ENCODE results near the gene SESN2. TPM values are rescaled to one million over a fixed set of nuclear protein-coding genes. Genes with fewer than 3 reads are reported as not detected.

The SESN2 gene
- total and polyA plus RNA-seq, 5 donors from 2014 or later: 5.0 to 13.9 (median 8.1) TPM

DNA sequence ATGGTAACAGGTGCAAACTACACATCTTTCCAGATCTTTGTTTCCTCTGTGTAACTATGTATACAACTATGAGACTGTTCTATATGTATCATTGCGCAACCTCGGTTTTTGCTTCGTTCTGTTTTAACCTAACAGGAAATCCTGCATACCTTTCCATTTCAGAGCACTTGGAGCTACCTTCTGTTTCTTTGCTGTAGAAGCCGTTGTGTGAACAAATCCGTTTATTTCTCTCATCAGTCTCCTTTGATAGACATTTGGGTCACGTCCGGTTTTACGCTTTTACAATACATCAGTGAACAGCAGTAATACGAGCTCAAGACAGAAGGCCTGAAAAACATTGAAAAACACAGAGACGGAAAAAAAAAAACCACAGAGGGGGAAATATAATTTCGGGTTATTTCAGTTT is 12.9 kb upstream of the SESN2 start:
- peaks cover 25 to 64% (median 40%) of the 10 kb centered on the region in 4 donors for H3K4me1 Mint-ChIP-seq
- H3K27me3 ChIP-seq (ENCODE audit: control insufficient read depth, insufficient read depth, low read length): no peaks in the 10 kb centered on the region
- no peaks in the 10 kb centered on the region for H3K36me3 ChIP-seq (ENCODE audit: control insufficient read depth, insufficient read depth, low read length)
- H3K4me3 Mint-ChIP-seq: peak overlapping the region; percentile 87 to 96 (median 90)
- H3K4me3 ChIP-seq (ENCODE audit: low read depth, low read length): peak overlapping the region; percentile 96
- peak overlapping the region; percentile 98 for H3K27ac ChIP-seq (ENCODE audit: insufficient read depth, low read length, poor library complexity, severe bottlenecking)
- no peaks in the 10 kb centered on the region for H3K9me3 Mint-ChIP-seq
- ATAC-seq (ENCODE audit: low read depth in 2 of 2): peak; percentile 24 to 32
- H3K9me3 ChIP-seq (ENCODE audit: control insufficient read depth in 2 of 2, low read length in 2 of 2): no peaks in the 10 kb centered on the region
- H3K27me3 Mint-ChIP-seq: no peaks in the 10 kb centered on the region
- peak; percentile 40 to 88 (median 86) for DNase-seq
- peaks cover 60% of the 10 kb centered on the region for H3K4me1 ChIP-seq (ENCODE audit: control insufficient read depth, insufficient read depth, low read length, poor library complexity, severe bottlenecking)
- H3K36me3 Mint-ChIP-seq: peaks cover 3% of the 10 kb centered on the region
- peak overlapping the region; percentile 91 to 97 (median 94) for H3K27ac Mint-ChIP-seq

- H3K27ac ChIP-seq (ENCODE audit: insufficient read depth, low read length, poor library complexity, severe bottlenecking): peak overlapping the region; percentile 98
- H3K27me3 ChIP-seq (ENCODE audit: control insufficient read depth, insufficient read depth, low read length): no peaks in the 10 kb centered on the region
- peaks cover 60% of the 10 kb centered on the region for H3K4me1 ChIP-seq (ENCODE audit: control insufficient read depth, insufficient read depth, low read length, poor library complexity, severe bottlenecking)
- ATAC-seq (ENCODE audit: low read depth in 2 of 2) (no peak), DNase-seq (peak in 1 of 3 donors; percentile 52)
- Mint-ChIP-seq H3K27me3 (no peaks in the 10 kb centered on the region), H3K27ac (peak overlapping the region; percentile 91 to 97 (median 94)), H3K4me3 (peak overlapping the region; percentile 87 to 96 (median 90)), H3K36me3 (peaks cover 3% of the 10 kb centered on the region), H3K9me3 (no peaks in the 10 kb centered on the region), H3K4me1 (peaks cover 25 to 60% (median 40%) of the 10 kb centered on the region in 4 donors)
- H3K9me3 ChIP-seq (ENCODE audit: control insufficient read depth in 2 of 2, low read length in 2 of 2): no peaks in the 10 kb centered on the region
- no peaks in the 10 kb centered on the region for H3K36me3 ChIP-seq (ENCODE audit: control insufficient read depth, insufficient read depth, low read length)
- peak overlapping the region; percentile 86 for H3K4me3 ChIP-seq (ENCODE audit: low read depth, low read length)
Observed at GRCh38 chr1:28247612-28248272, 11.6 kb upstream of the SESN2 start.

DNA sequence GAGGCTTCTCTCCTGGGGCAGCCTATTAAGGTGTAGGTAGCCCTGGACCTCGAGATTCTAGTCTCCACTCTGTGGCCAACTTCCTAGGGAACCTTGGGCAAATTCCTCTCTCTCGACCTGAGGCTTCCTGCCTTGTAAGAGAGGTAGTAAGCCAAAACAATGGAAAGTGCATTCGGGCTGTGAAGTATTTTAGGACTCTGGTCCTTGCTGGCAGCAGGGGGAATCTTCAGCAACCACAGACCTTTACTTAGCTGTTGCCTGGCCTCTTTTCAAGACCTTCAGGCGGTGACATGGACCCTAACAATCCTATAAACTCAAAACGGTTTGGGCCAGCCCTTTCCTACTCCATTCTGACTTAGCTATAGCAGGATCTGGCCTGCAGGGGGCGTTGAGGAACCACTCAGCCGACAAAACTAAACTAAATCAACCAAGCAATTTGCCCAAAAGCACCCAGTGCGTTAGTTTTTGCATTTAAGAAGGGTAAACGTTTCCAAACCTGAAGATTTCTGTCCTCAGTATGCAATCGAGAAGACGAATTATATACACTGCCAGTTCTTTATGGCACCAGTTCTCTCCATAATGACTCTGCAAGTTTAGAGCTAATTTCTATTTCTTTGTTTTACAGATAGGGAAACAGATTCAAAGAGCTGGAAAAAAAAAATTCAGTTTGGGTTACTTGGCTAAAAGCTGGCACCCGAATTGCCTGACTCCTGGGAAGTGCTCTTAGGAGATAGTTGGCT is 10.9 kb upstream of the SESN2 start:
- Mint-ChIP-seq H3K4me1 (peaks cover 25 to 53% (median 39%) of the 10 kb centered on the region in 4 donors), H3K27ac (peak overlapping the region; percentile 91 to 97 (median 94)), H3K36me3 (peaks cover 3% of the 10 kb centered on the region), H3K4me3 (peak overlapping the region; percentile 87 to 96 (median 90)), H3K9me3 (no peaks in the 10 kb centered on the region), H3K27me3 (peaks cover 4% of the 10 kb centered on the region)
- Histone ChIP-seq H3K4me1 (ENCODE audit: control insufficient read depth, insufficient read depth, low read length, poor library complexity, severe bottlenecking) (peaks cover 53% of the 10 kb centered on the region), H3K27ac (ENCODE audit: insufficient read depth, low read length, poor library complexity, severe bottlenecking) (peak overlapping the region; percentile 98), H3K4me3 (ENCODE audit: low read depth, low read length) (peak overlapping the region; percentile 86), H3K36me3 (ENCODE audit: control insufficient read depth, insufficient read depth, low read length) (no peaks in the 10 kb centered on the region), H3K27me3 (ENCODE audit: control insufficient read depth, insufficient read depth, low read length) (no peaks in the 10 kb centered on the region), H3K9me3 (ENCODE audit: control insufficient read depth in 2 of 2, low read length in 2 of 2) (no peaks in the 10 kb centered on the region)
- DNase-seq: peak; percentile 68 to 89 (median 84)
- peak; percentile 11 to 16 for ATAC-seq (ENCODE audit: low read depth in 2 of 2)

- Histone ChIP-seq H3K4me3 (ENCODE audit: low read depth, low read length) (peak overlapping the region; percentile 86), H3K9me3 (ENCODE audit: control insufficient read depth in 2 of 2, low read length in 2 of 2) (no peaks in the 10 kb centered on the region), H3K27me3 (ENCODE audit: control insufficient read depth, insufficient read depth, low read length) (no peaks in the 10 kb centered on the region), H3K27ac (ENCODE audit: insufficient read depth, low read length, poor library complexity, severe bottlenecking) (peak overlapping the region; percentile 98), H3K4me1 (ENCODE audit: control insufficient read depth, insufficient read depth, low read length, poor library complexity, severe bottlenecking) (peaks cover 45% of the 10 kb centered on the region), H3K36me3 (ENCODE audit: control insufficient read depth, insufficient read depth, low read length) (no peaks in the 10 kb centered on the region)
- Mint-ChIP-seq H3K4me1 (peaks cover 20 to 45% (median 33%) of the 10 kb centered on the region in 4 donors), H3K4me3 (peak overlapping the region; percentile 87 to 96 (median 90)), H3K27ac (peak overlapping the region; percentile 21 to 97 (median 91)), H3K27me3 (peaks cover 4% of the 10 kb centered on the region), H3K36me3 (no peaks in the 10 kb centered on the region), H3K9me3 (no peaks in the 10 kb centered on the region)
- peak in 1 of 3 donors; percentile 48 for DNase-seq
- ATAC-seq (ENCODE audit: low read depth in 2 of 2): no peak
Observed at GRCh38 chr1:28249013-28249865, 10.1 kb upstream of the SESN2 start.

GRCh38 chr1:28249866-28250295 is 9.4 kb upstream of the SESN2 start:
- ATAC-seq (ENCODE audit: low read depth in 2 of 2): no peak
- no peak for DNase-seq
- Histone ChIP-seq H3K9me3 (ENCODE audit: control insufficient read depth in 2 of 2, low read length in 2 of 2) (no peaks in the 10 kb centered on the region), H3K4me1 (ENCODE audit: control insufficient read depth, insufficient read depth, low read length, poor library complexity, severe bottlenecking) (peaks cover 39% of the 10 kb centered on the region), H3K27me3 (ENCODE audit: control insufficient read depth, insufficient read depth, low read length) (no peaks in the 10 kb centered on the region), H3K36me3 (ENCODE audit: control insufficient read depth, insufficient read depth, low read length) (no peaks in the 10 kb centered on the region), H3K4me3 (ENCODE audit: low read depth, low read length) (no peak overlapping the region), H3K27ac (ENCODE audit: insufficient read depth, low read length, poor library complexity, severe bottlenecking) (no peak overlapping the region)
- H3K36me3 Mint-ChIP-seq: no peaks in the 10 kb centered on the region
- no peak overlapping the region for H3K4me3 Mint-ChIP-seq
- H3K27me3 Mint-ChIP-seq: peaks cover 4% of the 10 kb centered on the region
- H3K27ac Mint-ChIP-seq: peak overlapping the region in 1 of 3 donors; percentile 49
- H3K9me3 Mint-ChIP-seq: no peaks in the 10 kb centered on the region
- peaks cover 20 to 39% (median 29%) of the 10 kb centered on the region in 4 donors for H3K4me1 Mint-ChIP-seq

GRCh38 chr1:28256197-28256827 is 3.0 kb upstream of the SESN2 start:
- Histone ChIP-seq H3K27ac (ENCODE audit: insufficient read depth, low read length, poor library complexity, severe bottlenecking) (peak overlapping the region; percentile 44), H3K4me3 (ENCODE audit: low read depth, low read length) (peak overlapping the region; percentile 45), H3K4me1 (ENCODE audit: control insufficient read depth, insufficient read depth, low read length, poor library complexity, severe bottlenecking) (peaks cover 44% of the 10 kb centered on the region), H3K36me3 (ENCODE audit: control insufficient read depth, insufficient read depth, low read length) (no peaks in the 10 kb centered on the region), H3K9me3 (ENCODE audit: control insufficient read depth in 2 of 2, low read length in 2 of 2) (no peaks in the 10 kb centered on the region), H3K27me3 (ENCODE audit: control insufficient read depth, insufficient read depth, low read length) (no peaks in the 10 kb centered on the region)
- H3K9me3 Mint-ChIP-seq: no peaks in the 10 kb centered on the region
- H3K36me3 Mint-ChIP-seq: peaks cover 3% of the 10 kb centered on the region
- peaks cover 12% of the 10 kb centered on the region for H3K27me3 Mint-ChIP-seq
- peak overlapping the region; percentile 1 to 78 (median 71) for H3K27ac Mint-ChIP-seq
- H3K4me3 Mint-ChIP-seq: peak overlapping the region; percentile 74 to 95 (median 84)
- peak; percentile 19 to 23 for ATAC-seq (ENCODE audit: low read depth in 2 of 2)
- peaks cover 13 to 41% (median 28%) of the 10 kb centered on the region in 4 donors for H3K4me1 Mint-ChIP-seq
- DNase-seq: peak in 2 of 3 donors; percentile 54 to 71

- H3K9me3 Mint-ChIP-seq: no peaks in the 10 kb centered on the region
- Histone ChIP-seq H3K27me3 (ENCODE audit: control insufficient read depth, insufficient read depth, low read length) (no peaks in the 10 kb centered on the region), H3K4me1 (ENCODE audit: control insufficient read depth, insufficient read depth, low read length, poor library complexity, severe bottlenecking) (peaks cover 44% of the 10 kb centered on the region), H3K4me3 (ENCODE audit: low read depth, low read length) (no peak overlapping the region), H3K27ac (ENCODE audit: insufficient read depth, low read length, poor library complexity, severe bottlenecking) (no peak overlapping the region), H3K9me3 (ENCODE audit: control insufficient read depth in 2 of 2, low read length in 2 of 2) (no peaks in the 10 kb centered on the region), H3K36me3 (ENCODE audit: control insufficient read depth, insufficient read depth, low read length) (no peaks in the 10 kb centered on the region)
- peaks cover 3% of the 10 kb centered on the region for H3K36me3 Mint-ChIP-seq
- no peak overlapping the region for H3K27ac Mint-ChIP-seq
- peak overlapping the region in 3 of 4 donors; percentile 83 to 89 (median 85) for H3K4me3 Mint-ChIP-seq
- no peak for DNase-seq
- peaks cover 12% of the 10 kb centered on the region for H3K27me3 Mint-ChIP-seq
- no peak for ATAC-seq (ENCODE audit: low read depth in 2 of 2)
- H3K4me1 Mint-ChIP-seq: peaks cover 13 to 44% (median 30%) of the 10 kb centered on the region in 4 donors
Observed at GRCh38 chr1:28257736-28258135, 1.6 kb upstream of the SESN2 start.
